HEK293 (cell line): ENCODE data around the gene KCNIP4.

ENCODE experiments used
- ZNF548 ChIP-seq: fragments of 450-650 bp; formaldehyde crosslinking; IDR thresholded peaks from 2 replicates; pipeline ENCODE4 v1.5.1; 2016; ENCODE audit warnings: missing biosample characterization, missing genetic modification characterization
- TF ChIP-seq, protein P1 (sequence below): fragments of 450-650 bp; formaldehyde crosslinking; IDR thresholded peaks from 2 replicates; pipeline ENCODE4 v1.5.1; 2016; ENCODE audit warnings: missing biosample characterization, missing genetic modification characterization
- TF ChIP-seq, protein P2 (sequence below): fragments of 450-650 bp; formaldehyde crosslinking; IDR thresholded peaks from 2 replicates; pipeline ENCODE4 v1.5.1; 2016; ENCODE audit warnings: missing biosample characterization, missing genetic modification characterization

DNA sequence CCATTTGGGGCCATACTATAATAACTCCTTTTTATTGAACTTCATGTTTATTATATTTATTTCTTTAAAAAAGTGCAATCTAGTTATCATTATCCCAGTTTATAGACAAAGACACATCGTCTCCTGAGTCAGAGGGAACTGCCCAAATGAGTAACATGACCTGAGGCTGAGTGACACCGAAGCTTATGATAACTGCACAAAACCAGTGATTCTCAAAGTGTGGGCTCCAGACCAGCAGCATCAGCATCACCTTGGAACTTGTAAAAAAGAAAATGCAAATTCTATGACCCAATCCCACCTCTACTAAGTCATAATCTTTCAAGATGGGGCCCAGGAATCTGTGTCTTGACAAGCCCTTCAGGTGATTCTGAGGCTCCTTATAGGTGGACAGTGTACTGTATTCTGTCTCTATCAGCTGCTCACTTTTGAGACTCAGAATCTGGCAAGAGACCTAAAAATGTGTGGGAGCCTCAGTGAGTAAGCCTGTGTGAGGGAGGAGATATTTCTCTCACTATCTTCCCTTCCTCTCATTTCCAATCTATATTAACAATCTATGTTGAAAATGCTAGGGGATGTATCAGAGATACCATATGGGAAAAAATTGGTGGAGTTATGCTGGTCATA, 1101.3 kb downstream of the KCNIP4 start:
- TF ChIP-seq, protein P1, sequence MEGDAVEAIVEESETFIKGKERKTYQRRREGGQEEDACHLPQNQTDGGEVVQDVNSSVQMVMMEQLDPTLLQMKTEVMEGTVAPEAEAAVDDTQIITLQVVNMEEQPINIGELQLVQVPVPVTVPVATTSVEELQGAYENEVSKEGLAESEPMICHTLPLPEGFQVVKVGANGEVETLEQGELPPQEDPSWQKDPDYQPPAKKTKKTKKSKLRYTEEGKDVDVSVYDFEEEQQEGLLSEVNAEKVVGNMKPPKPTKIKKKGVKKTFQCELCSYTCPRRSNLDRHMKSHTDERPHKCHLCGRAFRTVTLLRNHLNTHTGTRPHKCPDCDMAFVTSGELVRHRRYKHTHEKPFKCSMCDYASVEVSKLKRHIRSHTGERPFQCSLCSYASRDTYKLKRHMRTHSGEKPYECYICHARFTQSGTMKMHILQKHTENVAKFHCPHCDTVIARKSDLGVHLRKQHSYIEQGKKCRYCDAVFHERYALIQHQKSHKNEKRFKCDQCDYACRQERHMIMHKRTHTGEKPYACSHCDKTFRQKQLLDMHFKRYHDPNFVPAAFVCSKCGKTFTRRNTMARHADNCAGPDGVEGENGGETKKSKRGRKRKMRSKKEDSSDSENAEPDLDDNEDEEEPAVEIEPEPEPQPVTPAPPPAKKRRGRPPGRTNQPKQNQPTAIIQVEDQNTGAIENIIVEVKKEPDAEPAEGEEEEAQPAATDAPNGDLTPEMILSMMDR (tag by site-specific recombination): no peak
- no peak for TF ChIP-seq ZNF548
- TF ChIP-seq, protein P2, sequence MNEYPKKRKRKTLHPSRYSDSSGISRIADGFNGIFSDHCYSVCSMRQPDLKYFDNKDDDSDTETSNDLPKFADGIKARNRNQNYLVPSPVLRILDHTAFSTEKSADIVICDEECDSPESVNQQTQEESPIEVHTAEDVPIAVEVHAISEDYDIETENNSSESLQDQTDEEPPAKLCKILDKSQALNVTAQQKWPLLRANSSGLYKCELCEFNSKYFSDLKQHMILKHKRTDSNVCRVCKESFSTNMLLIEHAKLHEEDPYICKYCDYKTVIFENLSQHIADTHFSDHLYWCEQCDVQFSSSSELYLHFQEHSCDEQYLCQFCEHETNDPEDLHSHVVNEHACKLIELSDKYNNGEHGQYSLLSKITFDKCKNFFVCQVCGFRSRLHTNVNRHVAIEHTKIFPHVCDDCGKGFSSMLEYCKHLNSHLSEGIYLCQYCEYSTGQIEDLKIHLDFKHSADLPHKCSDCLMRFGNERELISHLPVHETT: no peak
